HG03064 (cell line): Measurements from ENCODE around the gene RGL1.

Experiments used
- ATAC-seq: cut with Tn5 transposase; IDR thresholded peaks from one replicate; pipeline ENCODE4 v1.9.1; 2021; ENCODE audit warnings: low read depth; ENCODE audit not compliant: unreplicated experiment

Gene RGL1

DNA sequence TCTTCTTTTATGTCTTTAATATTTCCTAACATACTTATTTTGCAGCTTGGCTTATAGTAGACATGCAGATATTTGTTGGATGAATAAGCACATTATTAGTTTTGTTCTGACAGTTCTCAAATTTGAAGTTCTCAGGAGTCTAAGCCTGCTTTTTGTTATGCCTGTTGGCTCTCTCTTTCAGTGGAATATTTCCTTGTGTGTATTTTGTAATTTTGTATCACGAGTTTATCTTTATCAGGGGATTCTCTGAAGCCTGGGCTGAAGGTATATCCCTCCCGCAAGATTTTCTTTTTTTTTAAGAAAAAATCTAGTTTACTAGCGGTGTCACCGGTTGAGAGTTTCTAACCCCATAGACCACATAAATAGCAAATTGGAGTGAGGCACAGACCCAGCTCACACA is 105.9 kb downstream of the RGL1 start:
- ATAC-seq, result peak; percentile 16

DNA sequence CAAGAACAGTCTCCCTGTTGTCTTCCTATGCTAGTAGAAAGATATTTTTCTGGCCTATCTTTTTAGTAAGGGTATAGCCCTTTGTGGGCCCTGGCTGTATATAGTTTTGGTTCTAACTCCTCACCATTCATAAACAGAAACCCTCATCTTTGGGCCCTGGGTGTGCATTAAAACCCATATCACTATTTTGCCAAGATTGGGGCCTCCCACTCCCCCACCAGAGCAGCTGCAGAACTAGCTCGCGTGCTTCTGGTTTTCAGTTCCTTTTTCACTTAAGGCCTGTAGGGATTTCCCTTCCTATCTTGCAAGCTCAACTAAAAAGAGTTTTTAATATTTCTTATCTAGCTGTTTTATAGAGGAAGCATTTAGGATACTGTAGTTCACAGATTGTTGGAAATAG is 106.4 kb downstream of the RGL1 start:
- peak; percentile 65 for ATAC-seq

DNA sequence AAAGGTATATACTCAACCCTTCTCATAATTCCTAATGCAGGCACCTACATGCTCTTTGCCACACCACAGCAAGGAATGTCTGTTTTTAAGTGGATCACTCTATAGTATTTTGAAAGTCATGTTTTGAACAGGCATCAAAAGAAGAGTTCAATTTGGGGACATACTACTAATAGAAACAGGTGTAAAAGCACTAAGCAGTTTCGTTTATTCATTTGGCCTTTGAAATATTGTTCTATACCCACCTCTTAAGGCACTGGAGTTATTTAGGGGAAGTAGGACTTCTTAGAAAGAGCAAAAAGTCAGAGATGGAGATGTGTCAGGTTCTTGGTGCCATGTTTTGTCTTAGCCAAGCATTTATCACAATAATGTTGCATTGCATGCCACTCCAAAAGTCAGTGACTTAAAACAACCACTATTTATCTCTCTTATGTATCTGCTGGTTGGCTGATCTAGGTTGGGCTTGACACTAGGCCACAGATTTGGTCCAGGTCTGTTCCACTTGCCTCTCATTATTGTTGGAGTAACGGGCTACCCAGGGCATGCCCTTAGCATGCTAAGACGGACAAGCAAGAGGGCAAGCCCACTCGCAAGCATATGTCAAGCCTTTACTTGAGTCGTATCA is 107.5 kb downstream of the RGL1 start:
- peak; percentile 48 for ATAC-seq

DNA sequence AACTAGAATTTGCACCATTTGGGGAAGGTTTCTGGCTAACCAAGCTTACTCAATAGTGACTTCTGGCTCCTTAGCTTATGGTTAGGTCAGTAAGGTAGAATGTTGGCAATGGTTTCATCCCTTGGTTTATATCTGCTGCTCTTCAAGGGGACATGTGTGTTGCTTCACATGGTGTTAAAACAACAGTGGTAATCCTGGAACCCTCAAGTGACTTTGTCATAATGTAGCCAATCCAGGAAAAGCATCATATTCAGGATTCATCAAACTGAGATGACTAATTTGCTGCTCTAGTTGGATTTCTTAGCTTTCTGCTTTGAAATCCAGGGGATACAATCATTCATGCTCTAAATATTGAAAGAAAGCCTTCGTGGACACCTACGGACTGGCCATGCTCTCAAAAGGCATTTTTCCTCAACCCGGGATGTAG is 108.7 kb downstream of the RGL1 start:
- no peak for ATAC-seq

DNA sequence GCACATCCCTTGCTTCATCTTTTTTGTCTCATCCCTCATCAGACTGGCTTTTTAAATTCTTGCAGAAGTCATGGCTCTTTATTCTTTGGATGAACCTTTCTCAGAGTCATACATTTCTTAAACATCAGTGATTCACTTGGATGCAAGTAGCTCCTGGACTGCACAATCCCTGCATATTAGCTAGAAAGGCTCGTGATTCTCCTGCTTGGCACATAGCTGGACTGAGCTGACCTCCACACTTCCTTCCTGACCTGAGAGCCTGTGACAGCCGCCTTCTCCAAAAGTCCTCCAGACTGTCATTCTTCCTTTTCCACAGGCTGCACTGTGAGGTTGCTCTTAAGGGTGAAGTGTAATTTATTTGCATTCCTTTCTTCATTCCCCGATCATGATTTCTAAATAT is 109.4 kb downstream of the RGL1 start:
- no peak for ATAC-seq

DNA sequence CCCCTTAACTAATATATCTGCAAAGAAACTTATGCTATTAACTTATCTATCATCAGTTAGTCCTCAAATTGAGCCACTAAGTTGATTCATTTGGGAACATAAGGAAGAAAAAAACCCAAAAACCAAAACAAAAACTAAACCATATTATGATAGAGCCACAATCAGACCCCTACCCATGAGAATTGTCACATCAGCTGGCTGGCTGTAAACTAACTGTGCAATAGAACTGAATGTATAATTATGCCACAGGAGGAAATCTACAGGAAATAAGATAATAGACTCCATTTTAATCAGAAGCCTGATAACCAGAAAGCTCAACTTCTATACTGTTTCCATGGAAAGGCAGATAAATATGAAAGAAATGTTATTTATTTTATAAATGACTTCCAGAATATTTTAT is 110.0 kb downstream of the RGL1 start:
- ATAC-seq, result no peak

DNA sequence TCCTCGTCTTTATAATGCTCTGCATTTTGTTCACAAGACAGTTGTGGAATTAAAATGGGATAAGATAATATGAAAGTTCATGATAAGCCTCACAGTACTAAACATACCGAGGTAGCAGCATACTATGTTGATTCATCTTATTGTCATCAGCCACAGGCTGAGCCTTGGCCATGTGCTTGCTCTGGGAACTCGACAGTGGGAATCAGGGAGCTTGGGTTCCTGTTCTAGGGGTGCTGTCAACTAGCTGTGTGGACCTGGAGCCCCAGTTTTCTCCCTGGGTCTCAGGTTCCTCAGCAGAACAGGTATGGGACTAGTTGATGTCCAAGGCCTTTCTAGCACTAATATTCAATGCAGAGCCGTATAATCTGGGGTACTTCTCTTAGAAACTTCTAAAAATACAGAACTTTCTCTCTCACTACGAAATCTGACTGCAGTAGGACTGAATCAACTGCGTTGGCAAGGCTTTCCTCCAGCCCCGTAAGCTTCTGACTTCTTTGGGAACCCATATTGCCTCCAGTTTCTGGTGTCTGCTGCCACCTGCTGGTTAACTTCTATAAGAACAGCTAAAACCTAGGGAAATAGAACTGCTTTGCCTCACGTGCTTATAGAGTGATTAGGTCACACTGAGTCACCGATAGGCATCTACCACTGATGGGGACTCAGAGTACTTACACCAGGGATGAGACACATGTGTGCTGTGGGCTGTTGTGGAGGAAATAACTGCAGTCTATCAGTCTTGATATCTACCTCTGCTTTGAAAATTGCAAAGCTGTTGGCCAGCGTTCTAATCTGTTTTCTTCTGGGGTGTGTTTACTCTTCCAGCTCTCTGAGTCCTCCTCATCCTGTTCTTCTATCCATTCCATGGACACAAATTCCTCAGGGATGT is 110.9 kb downstream of the RGL1 start:
- ATAC-seq, result peak; percentile 46

DNA sequence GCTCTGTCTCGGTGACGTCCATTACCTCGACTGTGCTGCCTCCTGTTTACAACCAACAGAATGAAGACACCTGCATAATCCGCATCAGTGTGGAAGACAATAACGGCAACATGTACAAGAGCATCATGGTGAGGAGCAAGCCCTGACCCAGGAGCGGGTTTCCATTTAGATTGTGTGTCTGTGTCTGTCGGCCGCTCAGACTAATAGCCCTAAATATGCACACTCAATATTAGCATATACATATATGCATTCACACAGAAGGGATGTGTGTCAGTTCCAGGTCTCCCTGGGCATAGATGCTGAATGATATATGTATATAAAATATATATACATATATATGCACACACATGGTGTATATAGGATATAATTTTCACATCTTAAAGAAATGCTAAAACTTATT is 111.7 kb downstream of the RGL1 start:
- no peak for ATAC-seq

DNA sequence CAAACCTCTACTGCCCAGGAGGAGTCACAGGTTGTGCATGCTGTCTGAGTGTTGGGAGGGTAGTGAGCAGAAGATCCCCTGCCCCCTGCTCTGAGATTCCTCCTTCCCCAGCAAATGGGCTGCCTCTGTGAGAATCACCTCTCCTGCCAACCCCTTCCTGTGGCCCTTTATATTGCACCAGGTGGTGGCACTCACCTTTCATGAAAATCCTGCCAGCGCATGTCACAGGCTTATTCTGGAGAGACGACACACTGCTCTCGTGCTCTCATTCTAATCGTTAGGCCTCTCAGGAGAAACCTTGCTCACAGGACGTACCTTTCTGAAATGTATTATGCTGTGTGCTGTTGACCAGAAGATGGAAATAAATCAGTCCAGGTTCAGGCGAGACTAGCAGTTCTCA is 113.7 kb downstream of the RGL1 start:
- no peak for ATAC-seq

DNA sequence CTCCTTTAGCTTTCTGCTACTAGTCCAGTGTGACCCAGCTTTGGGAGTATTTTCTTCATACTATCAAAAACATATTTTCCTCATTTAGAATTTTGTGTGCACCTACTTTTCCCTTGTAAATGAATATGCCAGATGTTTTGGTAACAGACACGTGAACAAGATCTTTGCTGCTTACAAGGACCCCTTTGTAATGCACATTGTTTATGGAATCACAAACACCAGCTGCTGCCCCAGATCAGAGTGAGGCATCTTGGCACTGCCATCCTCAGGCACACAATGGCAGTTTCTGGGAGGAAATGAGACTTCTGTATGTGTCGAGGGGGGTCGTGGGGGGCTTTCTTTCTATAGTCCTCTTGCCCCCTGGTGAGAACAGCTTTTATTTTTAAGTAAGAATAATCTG is 115.7 kb downstream of the RGL1 start:
- ATAC-seq, result no peak

DNA sequence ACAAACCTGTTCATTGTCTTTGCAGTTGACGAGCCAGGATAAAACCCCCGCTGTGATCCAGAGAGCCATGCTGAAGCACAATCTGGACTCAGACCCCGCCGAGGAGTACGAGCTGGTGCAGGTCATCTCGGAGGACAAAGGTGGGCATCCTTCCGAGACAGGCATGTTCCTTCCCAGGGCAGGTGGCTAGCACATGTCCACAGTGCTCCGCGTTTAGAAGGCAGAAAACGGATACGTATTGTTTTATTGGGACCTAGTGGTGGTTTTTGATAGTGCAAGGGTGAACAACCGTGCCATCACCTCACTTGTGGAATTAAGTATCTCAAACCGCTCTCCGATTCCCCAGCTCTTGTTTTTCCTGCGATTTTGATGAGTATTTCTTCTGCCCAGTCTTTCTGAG is 117.3 kb downstream of the RGL1 start:
- ATAC-seq, result no peak

DNA sequence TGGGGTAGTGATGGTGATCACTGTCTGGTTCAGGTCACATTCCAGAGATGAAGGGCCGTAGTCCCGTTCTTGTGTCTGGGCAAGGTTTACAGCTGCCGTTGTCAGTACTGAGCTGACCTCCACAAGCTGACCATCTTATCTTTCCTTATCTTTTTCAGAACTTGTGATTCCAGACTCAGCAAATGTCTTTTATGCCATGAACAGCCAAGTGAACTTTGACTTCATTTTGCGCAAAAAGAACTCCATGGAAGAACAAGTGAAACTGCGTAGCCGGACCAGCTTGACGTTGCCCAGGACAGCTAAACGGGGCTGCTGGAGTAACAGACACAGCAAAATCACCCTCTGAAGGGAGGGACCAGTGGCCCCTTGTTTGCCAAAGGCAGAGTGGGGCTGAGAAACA is 121.0 kb downstream of the RGL1 start:
- no peak for ATAC-seq

DNA sequence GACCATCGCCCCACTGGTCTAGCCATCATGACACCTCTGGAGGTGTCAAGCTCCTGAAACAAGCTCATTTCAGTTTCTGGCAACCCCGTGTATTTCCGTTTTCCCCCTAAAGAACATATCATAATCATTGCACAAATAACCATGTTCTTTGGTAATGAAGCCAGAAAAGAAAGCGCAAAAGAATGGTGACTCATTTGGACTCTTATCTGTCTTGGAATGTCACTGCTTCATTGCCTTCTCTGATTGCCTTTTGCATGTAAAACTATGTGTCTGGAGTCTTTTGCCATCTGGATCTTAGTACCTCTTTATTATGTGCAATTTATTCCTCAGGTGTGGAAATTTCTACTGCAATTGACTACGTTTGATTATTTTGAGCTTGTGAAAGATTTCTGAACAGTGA is 122.1 kb downstream of the RGL1 start:
- ATAC-seq, result no peak

DNA sequence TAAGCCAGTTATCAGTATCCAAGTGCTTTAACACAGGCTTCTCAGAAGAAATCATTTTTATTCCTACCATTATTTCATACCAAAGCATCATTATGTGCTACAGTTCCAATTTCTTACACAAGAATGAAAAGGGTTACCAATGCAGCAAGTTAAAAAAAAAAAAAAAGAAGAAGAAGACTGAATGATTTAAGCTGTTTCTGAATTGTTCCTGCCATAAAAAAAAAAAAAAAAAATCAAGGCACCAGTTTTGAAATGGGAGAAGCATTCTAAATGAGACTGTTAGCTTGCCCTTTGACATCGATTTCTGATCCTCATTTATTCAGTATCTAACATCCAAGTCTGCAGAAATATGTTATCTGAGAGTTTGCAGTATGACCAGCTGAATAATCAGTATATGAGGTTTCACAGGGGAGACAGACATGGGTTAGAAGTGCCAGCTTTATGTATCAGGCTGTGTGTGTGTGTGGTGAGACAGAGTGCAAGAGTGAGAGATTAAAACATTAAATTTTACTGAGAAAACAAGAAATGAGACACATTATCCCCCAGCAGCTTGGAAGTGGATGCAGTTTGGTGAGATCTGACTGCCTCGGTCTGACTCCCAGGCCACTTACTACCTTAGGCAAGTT is 126.8 kb downstream of the RGL1 start:
- no peak for ATAC-seq

DNA sequence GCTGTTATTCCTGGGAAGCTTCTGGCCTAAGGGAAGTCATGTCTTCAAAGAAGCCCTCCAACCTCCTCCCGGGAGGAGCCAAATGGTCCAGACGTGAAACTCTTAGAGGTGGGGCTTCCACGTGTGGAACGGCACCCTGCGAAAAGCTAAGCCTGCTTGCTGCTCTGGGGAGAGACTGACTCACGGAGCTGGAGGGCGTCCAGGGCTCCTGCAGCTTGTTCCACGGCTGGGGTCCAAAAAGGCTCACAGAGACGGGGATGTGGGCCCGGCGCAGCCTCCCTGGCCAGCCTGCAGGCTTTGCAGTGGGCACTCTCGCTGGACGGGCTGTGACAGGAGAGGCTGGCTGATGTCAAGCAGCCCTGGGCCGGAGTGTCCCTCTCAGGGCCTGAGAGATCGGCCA is 127.5 kb downstream of the RGL1 start:
- ATAC-seq, result no peak

DNA sequence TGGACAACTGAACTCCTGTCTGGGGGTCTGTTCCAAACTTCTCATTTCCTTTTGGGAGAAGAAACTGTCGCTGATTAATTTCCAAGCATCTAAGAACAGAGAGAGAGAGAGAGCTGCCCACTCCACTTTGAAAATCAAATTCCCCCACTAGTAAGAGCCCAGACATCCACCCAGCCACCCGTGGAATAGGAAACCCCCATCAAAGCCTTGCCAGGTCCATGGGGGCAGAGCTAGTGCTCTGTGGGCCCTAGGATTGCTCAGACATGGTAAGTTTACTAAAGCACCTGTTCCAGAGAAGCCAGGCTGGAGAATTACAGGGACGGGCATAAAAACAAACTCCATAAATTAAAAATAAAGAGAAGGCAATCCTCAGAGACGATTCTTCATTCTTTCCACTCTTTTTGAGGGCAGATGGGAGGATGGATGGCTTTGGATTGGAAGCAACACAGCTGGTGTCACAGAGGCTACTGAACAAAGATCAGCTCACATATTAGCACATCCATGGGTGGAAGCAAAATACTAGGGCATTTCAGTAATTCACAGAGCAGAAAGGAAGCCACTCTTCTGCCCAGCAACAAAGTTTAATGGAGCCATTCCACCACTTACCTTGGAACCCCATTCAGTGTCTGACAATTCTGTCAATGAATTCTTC is 128.7 kb downstream of the RGL1 start:
- ATAC-seq, result no peak

DNA sequence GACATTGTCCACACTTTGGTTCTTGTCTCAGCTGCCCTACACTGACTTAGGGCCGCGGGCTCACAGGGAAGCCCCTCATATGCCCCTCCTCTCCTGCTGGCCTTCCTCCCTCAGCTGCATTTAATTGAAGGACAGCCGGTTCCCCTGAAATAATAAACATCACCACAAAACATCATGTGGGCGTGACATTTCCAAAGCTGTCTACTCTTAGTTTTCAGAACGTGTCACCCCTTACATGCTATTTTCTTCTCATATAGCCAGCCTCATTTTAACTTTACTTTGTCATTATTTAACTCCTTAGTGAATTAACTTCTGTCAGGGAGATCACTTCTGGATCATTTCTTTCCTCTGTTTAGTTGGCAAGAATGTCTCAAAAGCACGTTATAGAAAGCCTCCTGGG is 129.4 kb downstream of the RGL1 start:
- no peak for ATAC-seq

DNA sequence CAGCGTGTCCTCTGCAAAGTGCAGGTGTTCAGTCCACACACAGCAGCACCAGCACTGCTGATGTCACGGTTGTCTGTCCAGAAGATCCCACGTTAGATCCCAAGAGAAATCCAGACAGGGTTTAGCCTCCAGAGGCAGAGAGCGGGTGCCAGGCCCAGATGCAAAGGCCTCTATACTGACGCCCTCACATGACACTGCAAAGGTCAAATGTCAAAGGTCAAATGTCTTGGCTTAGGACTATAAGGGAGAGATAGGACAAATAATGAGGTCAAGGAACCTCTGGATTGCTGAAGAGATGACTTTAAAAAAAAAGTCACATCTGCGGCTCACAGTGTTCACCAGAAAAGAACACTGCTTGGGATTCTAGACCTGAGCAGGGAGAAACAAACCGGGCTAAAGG is 131.1 kb downstream of the RGL1 start:
- ATAC-seq, result no peak

DNA sequence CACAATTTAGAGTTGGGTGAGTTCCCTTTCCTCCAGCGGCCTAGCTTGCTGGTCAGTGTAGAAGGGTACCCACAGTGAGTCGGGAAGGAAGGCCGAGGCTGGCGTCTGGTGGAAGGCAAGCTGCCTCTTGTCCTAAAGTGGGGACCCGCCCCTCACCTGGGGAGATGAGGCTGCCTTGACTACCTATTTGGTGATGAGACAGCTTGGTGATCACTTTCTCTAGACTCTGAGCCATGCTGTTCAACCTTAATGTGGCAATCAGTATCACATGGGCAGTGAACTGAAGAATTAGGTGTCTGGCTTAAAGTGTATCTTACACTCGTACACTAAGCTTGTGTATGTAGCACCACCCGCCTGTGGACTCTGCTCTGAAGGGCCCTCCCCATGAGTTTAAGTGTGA is 131.9 kb downstream of the RGL1 start:
- no peak for ATAC-seq

DNA sequence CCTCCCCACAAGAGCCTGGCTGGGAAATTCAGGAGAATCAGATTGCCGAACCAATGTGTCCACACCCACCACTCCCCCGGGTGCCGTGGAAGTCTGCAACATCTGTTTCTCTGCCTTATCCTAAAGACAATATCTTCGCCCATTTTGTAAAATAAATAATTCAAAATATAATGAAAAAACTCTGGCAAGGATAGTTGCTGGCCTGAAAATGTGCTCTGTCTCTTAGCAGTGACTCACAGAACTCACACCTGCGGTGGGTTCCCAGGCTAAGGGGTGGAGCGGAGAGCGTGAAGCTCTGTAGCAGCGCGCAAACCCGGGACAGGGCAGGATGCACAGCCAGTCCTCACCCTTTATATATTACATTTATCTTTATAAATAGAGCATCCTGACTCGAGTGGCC is 132.7 kb downstream of the RGL1 start:
- no peak for ATAC-seq

DNA sequence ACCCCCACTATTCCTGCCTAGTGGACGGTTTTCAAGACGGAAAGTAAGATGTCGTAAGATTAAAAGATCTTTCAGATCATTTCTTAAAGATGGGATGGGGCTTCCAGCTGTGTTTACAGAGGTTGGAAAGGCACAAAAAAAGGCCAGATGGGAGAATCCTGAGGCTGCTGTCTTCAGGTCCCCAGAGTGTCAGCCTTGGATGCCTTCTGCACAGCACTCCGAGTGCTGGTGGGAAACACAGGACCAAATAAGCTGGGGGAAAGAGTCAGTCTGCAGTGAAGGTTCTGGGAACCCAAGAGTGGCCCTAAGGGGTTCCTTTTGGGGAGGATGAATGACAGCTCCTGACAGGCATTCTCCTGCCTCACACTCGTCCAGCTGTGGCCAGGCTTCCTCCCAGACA is 136.1 kb downstream of the RGL1 start:
- no peak for ATAC-seq
